Measurements from ENCODE around the gene KCNF1. TPM values are rescaled to one million over a fixed set of nuclear protein-coding genes. Genes with fewer than 3 reads are reported as not detected.
"Not testable (repeated sequence)": the region's sequence is repeated elsewhere in the genome, so short reads cannot be mapped to it uniquely, and the experiment has no call there.

KCNF1 gene
- polyA plus RNA-seq, 4 donors = 0.79 to 1.5 (median 1.1) TPM

- DNase-seq (ENCODE audit: low read depth in 4 of 4, low spot score in 3 of 4) = no peak
Observed at GRCh38 chr2:10935953-10936942, 24.5 kb downstream of the KCNF1 start.

- DNase-seq (ENCODE audit: low read depth in 4 of 4, low spot score in 3 of 4) = no peak
Observed at GRCh38 chr2:10939058-10939457, 27.3 kb downstream of the KCNF1 start.

GRCh38 chr2:10940596-10940995, 28.9 kb downstream of the KCNF1 start:
- no peak for DNase-seq (ENCODE audit: low read depth in 4 of 4, low spot score in 3 of 4)

- no peak for DNase-seq (ENCODE audit: low read depth in 4 of 4, low spot score in 3 of 4)
Observed at GRCh38 chr2:10941383-10941782, 29.6 kb downstream of the KCNF1 start.

DNA sequence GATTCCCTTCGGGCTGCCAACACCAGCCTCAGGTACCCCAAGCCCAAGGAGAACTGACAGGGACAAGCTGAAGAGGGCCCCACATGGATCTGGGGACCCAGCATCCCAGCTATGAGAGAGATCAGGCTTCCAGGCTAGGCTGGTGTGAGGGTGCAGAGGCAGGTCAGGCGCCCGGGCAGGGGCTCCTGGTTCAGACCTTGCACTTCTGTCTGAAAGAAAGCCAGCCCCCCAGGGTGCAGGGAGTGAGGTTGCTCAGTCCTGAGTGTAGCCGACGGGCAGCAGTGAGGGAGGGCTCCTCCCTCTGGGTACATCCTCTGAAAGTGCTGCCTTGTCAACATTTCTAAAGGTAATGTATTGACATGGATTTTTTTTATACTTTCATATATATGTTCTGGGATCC, 33.1 kb downstream of the KCNF1 start:
- no peak for DNase-seq (ENCODE audit: low read depth in 4 of 4, low spot score in 3 of 4)

DNA sequence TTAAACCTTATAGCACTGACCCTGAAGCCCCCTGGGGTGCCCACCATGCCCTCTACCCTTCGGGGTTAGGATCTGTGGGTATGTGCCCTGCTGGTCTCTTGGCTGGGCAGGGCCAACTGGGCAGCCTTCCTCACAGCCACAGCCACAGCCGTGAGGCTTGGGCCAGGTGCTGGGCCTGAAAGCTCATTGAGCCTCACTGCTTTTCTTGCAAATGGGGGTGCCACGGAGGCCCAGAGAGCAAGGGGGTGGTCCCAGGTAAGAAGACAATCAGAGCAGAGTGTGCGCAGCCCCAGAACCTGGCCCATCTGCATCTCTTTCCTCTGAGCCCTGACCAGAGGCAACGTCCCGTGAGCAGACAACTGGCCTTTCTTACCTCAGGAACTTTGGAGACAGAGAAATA, 34.7 kb downstream of the KCNF1 start:
- DNase-seq (ENCODE audit: low read depth in 4 of 4, low spot score in 3 of 4) = no peak

- DNase-seq (ENCODE audit: low read depth in 4 of 4, low spot score in 3 of 4) = no peak
Observed at GRCh38 chr2:10947005-10947440, 35.3 kb downstream of the KCNF1 start.

GRCh38 chr2:10947446-10948187, 35.9 kb downstream of the KCNF1 start:
- no peak for DNase-seq (ENCODE audit: low read depth in 4 of 4, low spot score in 3 of 4)

DNA sequence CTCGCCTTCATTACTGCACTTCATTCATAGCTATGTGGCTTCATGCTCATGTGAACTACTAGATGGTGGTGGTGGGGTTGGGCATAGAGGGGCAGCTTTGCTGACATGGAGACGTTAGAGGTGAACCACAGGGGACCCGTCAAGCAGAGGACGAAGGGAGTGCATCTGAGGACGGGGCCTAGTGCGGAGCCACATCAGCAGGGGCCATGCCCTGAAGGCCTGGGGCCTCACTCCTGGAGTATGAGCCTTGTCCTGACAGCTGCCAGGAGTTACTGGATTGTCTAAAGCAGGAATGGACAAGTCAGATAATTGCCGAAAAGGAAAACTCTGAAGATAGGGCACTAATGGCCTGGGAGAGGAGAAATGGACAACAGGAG, 36.4 kb downstream of the KCNF1 start:
- no peak for DNase-seq (ENCODE audit: low read depth in 4 of 4, low spot score in 3 of 4)

- no peak for DNase-seq (ENCODE audit: low read depth in 4 of 4, low spot score in 3 of 4)
Observed at GRCh38 chr2:10948606-10949230, 37.0 kb downstream of the KCNF1 start.

GRCh38 chr2:10949835-10950234, 38.1 kb downstream of the KCNF1 start:
- DNase-seq (ENCODE audit: low read depth in 4 of 4, low spot score in 3 of 4) = no peak

DNA sequence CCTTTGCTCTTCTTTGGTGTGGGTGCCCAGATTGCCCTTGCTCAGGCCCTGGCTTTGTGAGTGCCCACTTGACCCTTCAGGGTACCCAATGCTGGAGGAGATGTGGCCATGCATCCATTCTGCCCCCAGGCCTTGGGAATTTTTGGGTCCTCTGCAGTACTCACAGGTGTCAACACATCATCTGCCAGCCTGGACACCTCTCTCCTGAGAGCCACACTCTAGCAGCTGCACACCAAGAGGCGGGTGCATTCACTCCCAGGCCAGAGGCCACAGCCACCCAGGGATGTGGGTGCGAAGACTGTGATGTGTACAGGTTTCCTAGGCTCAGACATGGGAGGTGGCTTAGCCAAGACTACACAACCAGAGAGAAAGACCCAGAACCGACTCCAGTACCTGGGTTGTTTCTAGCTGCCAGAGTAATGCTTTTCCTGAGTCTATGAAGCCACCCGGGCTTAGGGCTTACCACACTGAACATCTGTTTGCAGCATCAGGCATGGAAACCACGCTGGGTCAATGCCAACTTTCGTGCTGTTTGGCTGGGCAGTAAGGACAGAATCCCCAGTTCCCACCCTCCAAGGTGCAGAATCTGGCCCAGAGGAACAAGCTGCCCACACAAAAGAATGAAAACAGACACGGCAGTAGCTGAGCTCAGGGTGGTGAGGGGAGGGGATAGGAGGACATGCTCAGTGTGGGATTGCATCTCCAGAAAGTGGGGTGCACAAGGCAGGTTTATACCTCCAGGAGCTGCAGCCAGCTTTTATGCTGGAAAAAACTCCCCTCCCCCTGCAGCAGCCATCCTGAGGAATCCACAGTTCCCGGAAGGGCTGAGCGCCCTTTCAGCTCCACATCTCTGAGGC, 40.1 kb downstream of the KCNF1 start:
- DNase-seq (ENCODE audit: low read depth in 4 of 4, low spot score in 3 of 4) = no peak

GRCh38 chr2:10954416-10954815, 42.7 kb downstream of the KCNF1 start:
- no peak for DNase-seq (ENCODE audit: low read depth in 4 of 4, low spot score in 3 of 4)

DNA sequence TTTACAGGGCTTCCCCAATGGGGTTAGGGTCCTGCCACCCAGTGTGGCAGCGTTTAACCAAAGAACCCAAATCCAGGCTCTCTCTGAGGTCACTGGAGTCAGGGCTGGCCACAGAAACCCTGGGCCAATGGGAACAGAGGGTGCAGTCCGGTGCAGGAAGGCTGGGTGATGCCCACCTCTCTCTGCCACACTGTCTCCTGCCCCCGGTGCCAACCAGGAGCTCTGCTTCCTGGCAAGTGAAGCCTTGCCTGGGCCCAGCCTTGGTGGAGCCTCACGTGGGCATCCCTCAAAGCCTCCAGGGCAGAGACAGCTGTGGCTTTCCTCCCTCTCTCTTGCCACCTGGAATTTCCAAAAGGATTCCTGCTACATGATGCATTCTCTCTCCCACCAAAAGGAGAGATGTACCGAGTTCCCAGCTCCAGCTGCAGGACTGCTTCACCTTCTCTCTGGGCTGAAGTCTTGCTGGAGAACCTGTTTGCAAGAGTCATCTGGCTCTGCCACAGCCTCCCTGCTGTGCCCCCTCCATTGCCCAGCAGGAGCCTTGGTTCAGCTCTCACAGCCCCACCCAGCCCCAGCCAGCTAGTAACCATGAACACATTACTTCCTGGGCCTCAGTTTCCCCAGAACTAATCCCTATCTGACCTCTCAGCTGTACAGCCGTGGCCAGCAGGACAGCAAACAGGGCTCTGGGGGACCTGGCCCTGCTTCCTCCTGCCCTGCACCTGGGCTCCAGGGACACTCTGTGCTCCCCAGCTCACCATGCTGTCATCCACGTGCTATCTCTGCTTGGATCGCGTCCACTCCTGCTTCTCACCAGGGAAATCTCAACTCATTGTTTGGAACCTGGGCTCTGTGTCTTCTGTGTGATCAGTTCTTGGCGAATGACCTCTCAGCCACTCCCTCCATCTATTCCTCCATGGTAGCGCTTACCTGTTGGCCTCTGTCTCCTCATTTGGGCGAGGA, 43.4 kb downstream of the KCNF1 start:
- DNase-seq (ENCODE audit: low read depth in 4 of 4, low spot score in 3 of 4) = no peak

GRCh38 chr2:10956006-10956790, 44.5 kb downstream of the KCNF1 start:
- DNase-seq (ENCODE audit: low read depth in 4 of 4, low spot score in 3 of 4) = no peak

DNA sequence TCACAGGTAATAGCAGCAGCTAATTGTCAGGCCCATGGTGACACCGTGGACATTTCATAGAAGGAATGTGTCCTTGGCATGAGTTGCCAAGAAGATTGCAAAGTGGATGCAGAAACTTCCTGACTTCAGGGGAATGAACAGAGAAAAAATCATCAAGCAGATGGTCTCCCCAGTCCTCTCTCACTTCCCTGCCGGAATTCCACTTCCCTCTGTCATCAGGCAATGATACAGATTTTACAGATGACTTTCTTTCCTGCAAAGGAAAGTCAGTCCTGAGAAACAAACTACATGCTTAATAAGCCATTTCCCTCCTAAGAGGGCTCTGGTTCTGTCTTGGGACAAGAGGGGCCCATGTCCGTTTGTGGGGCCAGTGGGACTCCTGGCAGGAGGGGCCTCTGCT, 45.7 kb downstream of the KCNF1 start:
- no peak for DNase-seq (ENCODE audit: low read depth in 4 of 4, low spot score in 3 of 4)

DNA sequence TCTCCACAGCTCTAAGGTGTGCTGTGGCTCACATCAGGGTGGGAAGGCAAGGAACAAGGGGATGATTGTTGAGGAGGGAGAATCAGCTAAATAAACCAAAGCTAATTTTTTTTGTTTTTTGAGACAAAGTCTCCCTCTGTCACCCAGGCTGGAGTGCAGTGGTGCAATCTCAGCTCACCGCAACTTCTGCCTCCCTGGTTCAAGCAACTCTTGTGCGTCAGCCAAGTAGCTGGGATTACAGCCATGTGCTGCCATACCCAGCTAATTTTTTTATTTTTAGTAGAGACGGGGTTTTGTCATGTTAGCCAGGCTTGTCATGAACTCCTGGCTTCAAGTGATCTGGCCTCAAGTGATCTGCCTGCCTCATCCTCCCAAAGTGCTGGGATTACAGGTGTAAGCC, 46.7 kb downstream of the KCNF1 start:
- not testable (repeated sequence) for DNase-seq (ENCODE audit: low read depth in 4 of 4, low spot score in 3 of 4)

Measured in right renal pelvis (tissue), 4 donors.